ACC112 (cell line): ENCODE results near the gene DSC1.

Source experiments
- H2AFZ ChIP-seq: fragments of 200-600 bp; sonication (generic); one replicate; pipeline ENCODE4 v1.6.0; 2017; ENCODE audit warnings: antibody characterized with exemption, low read length; ENCODE audit not compliant: unreplicated experiment
- H3K27ac ChIP-seq: fragments of 200-600 bp; sonication (generic); 2 replicates; pipeline ENCODE4 v1.5.1; 2014; ENCODE audit warnings: low read depth, mild to moderate bottlenecking, antibody characterized with exemption, low read length, moderate library complexity
- H3K27me3 ChIP-seq: fragments of 200-600 bp; sonication (generic); 2 replicates; pipeline ENCODE4 v1.6.1; 2014; ENCODE audit warnings: mild to moderate bottlenecking, antibody characterized with exemption, low read length, moderate library complexity, mixed read lengths; ENCODE audit not compliant: insufficient read depth
- H3K36me3 ChIP-seq: fragments of 200-600 bp; sonication (generic); 2 replicates; pipeline ENCODE4 v1.6.1; 2016; ENCODE audit warnings: mild to moderate bottlenecking, antibody characterized with exemption, low read length, moderate library complexity, mixed read lengths; ENCODE audit not compliant: insufficient read depth
- H3K4me1 ChIP-seq: fragments of 200-600 bp; sonication (generic); one replicate; pipeline ENCODE4 v1.6.1; 2016; ENCODE audit warnings: low read length, mixed read lengths; ENCODE audit not compliant: insufficient read depth, unreplicated experiment, control insufficient read depth
- H3K4me3 ChIP-seq: fragments of 200-600 bp; sonication (generic); 2 replicates; pipeline ENCODE4 v1.5.1; 2014; ENCODE audit warnings: mild to moderate bottlenecking, low read depth, low read length
- H3K79me2 ChIP-seq: fragments of 200-600 bp; sonication (generic); one replicate; pipeline ENCODE4 v1.6.0; 2016; ENCODE audit warnings: low read length; ENCODE audit not compliant: control insufficient read depth, unreplicated experiment, insufficient read depth

Gene DSC1

DNA sequence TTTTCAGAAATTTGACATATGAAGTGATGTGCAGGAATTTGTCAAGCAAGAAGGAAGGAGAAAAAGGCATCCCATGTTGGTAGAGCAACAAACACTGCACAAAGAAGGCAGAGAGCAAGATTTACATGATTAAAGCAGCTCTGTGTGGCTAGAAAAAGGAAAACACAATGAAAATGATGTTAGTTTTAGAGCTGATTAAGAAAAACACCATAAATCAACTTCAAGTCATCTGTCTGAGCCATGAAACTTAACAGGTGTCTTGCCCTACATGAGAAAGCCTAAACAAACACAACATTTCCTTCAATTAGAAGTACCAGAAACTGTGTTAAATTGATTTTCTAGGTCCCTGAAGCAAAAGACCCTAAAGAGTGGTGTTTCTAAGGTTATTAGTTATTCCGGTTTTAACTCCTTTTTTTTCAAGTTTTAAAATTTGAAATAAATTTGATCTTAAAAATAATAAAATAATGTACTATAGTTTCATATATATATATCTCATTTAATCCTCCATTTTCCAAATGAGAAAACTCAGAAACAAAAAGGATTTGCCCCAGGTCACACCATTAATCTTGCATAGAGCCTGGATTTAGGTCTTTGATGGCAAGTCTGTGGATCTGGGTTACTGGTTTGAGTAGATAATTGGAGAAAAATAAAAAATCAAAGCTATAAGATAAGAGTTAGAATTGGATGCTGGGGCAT, 8.6 kb upstream of the DSC1 start:
- Histone ChIP-seq H3K27me3 (no peaks in the 10 kb centered on the region), H3K4me1 (no peaks in the 10 kb centered on the region), H3K4me3 (no peak overlapping the region), H2AFZ (no peak overlapping the region), H3K27ac (no peak overlapping the region), H3K36me3 (no peaks in the 10 kb centered on the region), H3K79me2 (no peaks in the 10 kb centered on the region)

DNA sequence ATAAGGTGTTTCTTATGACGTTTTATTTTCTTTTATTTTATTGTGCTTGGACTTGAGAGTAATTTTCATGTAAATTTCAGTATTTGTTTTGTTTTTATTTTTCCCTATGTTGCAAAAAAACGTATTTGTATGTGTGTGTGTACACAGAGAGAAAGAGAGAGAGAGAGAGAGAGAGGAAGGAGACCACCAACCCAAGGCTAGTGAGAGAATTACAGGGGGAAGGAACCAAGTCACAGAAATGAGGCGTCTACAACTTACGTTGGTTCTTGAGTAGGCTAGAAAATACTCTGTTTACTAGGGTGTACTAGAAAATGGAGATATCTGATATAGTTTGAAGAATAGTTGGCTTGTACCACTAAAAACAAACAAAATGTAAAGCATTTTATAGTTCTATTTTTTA, 7.7 kb upstream of the DSC1 start:
- Histone ChIP-seq H2AFZ (no peak overlapping the region), H3K27me3 (no peaks in the 10 kb centered on the region), H3K27ac (no peak overlapping the region), H3K79me2 (no peaks in the 10 kb centered on the region), H3K36me3 (no peaks in the 10 kb centered on the region), H3K4me3 (no peak overlapping the region), H3K4me1 (no peaks in the 10 kb centered on the region)

DNA sequence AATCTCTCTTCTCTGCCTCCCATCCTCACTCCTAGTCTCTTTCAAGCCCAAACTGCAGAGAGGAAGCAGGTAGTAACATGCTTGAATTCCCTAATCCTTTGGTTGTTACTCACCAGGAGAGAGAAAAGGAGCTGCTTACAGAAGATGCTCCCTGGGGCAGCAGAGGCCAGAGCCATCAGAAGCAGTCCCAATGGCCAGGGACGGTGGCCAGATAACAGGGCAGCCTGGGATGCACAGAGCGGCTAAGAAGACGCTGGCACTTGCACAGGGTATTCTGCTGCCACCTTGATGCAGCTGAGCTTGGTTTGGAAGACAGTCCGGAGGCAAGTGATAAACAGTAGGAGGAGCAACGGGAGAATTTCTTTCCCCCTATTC, 250 bp downstream of the DSC1 start:
- Histone ChIP-seq H3K27ac (no peak overlapping the region), H3K27me3 (no peaks in the 10 kb centered on the region), H3K4me3 (no peak overlapping the region), H3K79me2 (no peaks in the 10 kb centered on the region), H3K36me3 (no peaks in the 10 kb centered on the region), H3K4me1 (no peaks in the 10 kb centered on the region), H2AFZ (no peak overlapping the region)

DNA sequence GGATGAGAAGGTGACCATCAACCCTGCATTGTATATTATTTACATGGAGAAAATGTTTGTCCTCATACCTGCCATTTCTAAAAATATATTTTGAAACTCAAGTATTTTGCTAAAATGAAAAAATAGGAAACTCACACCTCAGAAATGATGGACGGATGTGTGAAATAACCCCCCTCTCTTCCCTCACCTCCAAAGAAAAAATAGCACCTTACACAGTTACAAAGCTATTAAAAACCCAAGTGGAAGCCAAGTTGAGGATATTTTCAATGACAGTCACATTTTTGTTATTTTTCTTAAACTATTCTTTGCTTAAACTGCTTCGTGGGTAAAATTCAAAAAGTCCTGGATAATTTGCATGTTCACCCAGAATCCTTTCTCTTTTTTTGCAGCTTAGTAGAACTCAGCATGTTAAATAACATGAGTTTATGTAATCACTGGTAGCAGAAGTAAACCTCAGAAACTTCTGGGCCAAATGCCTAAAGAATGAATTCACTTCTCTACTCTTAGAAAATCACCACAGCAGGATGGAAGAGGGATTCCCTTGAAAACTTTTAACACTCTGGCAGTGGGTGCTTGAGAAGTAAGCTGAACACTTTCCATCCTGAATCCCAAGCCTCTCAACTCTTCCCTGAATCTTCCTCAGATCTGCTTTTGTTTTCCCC, 768 bp downstream of the DSC1 start:
- Histone ChIP-seq H2AFZ (no peak overlapping the region), H3K36me3 (no peaks in the 10 kb centered on the region)

DNA sequence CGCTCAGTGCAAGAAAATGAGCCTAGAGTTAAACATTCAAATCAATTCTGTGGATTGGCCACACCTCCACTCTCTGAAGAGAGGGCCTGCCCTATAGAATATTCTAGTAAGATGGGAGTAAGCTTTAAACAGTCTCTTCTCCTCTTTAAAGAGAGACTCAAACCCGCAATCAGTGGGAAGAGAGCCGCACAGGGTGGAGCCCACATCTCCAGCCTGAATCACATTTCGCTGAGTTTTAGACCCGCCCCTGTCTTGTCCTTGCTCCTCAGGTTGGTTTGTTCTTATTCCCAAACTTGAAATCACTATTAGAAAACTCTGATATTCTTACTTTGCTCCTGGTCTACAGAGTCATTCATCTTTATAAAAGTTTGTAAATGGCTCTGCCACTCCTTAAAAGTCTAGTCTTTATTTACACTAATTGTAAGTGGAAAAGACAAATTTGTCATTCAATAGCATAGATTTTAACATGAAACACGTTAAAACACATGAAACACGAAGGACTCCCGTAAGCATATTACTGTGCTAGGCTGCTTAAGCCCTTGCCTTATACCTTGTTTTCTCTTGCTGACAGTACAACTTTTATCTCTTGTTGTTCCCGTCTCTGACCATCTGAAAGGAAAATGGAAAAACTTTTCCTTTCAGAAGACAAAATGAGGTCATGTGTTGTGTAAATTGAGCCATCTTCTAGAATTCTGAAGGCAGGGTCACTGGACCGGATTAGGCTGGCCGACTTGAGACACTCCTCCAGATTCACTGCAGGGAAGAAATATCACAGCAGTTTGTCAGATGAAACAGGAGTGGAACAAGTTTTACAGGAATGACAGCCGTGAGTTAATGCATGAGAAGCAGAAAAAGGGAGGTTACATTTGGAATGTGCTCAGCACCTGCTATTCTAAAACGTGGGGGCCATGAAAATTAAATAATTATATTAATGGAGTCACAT, 5.6 kb downstream of the DSC1 start:
- no peak overlapping the region for H3K4me3 ChIP-seq
- H3K4me1 ChIP-seq: no peaks in the 10 kb centered on the region
- no peaks in the 10 kb centered on the region for H3K36me3 ChIP-seq
- H2AFZ ChIP-seq: no peak overlapping the region
- H3K27me3 ChIP-seq: no peaks in the 10 kb centered on the region
- H3K27ac ChIP-seq: no peak overlapping the region
- no peaks in the 10 kb centered on the region for H3K79me2 ChIP-seq

More for the DNA sequence above, 768 bp downstream of the DSC1 start:
- H3K79me2 ChIP-seq: no peaks in the 10 kb centered on the region
- no peak overlapping the region for H3K4me3 ChIP-seq
- H3K27me3 ChIP-seq: no peaks in the 10 kb centered on the region
- no peaks in the 10 kb centered on the region for H3K4me1 ChIP-seq
- no peak overlapping the region for H3K27ac ChIP-seq

DNA sequence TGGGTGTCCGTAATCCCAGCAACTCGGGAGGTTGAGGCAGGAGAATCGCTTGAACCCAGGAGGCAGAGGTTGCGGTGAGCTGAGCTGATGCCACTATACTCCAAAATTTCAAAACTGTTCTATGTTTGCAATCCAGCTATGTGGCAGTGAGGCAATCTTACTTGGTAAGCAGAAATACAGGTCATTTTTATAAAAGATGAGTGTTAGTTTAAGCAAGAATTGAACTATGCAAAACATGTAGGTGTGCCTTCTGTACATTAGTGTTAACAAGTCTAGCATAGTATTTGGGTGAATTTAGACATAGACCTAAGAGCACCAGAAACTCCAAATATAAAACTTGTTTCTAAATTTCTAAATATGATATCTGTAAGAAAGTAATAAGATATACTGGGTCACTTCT, 7.2 kb downstream of the DSC1 start:
- no peaks in the 10 kb centered on the region for H3K27me3 ChIP-seq
- no peak overlapping the region for H3K27ac ChIP-seq
- no peaks in the 10 kb centered on the region for H3K4me1 ChIP-seq
- H3K36me3 ChIP-seq: no peaks in the 10 kb centered on the region
- H2AFZ ChIP-seq: no peak overlapping the region
- H3K79me2 ChIP-seq: no peaks in the 10 kb centered on the region
- no peak overlapping the region for H3K4me3 ChIP-seq

DNA sequence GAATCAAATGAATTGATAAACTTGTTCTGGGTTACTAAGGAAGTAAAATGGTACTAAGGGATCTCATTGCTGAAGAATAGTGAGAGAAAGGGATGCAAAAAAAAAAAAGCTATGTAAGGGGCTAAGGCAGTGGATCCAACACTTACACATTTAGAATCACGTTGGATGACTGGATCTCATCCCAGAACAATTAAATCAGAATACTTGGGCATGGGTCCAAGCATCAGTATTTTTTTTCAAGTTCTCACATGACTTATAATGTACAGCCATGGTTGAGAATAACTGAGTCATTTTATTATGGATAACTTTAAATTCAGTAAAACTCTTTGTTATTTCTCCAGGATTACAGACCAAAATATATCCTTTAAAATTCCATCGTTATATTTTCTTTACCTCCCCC, 8.5 kb downstream of the DSC1 start:
- Histone ChIP-seq H3K36me3 (no peaks in the 10 kb centered on the region), H3K27me3 (no peaks in the 10 kb centered on the region), H3K27ac (no peak overlapping the region), H3K4me1 (no peaks in the 10 kb centered on the region), H2AFZ (no peak overlapping the region), H3K4me3 (no peak overlapping the region), H3K79me2 (no peaks in the 10 kb centered on the region)

DNA sequence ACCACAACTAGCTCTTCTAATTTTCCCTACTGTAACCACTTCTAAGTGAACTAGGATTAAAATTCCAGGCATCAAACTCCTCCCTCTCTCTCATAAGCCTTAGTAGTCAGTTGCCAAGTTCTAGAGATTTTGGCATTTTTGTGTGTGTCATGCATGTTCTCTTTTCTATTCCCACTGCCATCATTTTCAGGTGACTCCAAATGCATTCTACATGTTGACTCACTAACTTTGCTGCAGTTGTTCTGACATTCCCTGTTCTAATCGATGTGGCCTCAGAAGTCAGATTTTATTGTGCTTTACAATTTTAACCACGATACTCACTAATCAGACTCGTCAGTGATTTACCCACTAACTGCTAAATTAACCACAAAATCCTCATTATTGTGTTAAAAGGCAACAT, 13.3 kb downstream of the DSC1 start:
- H3K79me2 ChIP-seq: no peaks in the 10 kb centered on the region
- no peak overlapping the region for H3K27ac ChIP-seq
- H3K36me3 ChIP-seq: no peaks in the 10 kb centered on the region
- no peaks in the 10 kb centered on the region for H3K4me1 ChIP-seq
- no peaks in the 10 kb centered on the region for H3K27me3 ChIP-seq
- H3K4me3 ChIP-seq: no peak overlapping the region
- H2AFZ ChIP-seq: no peak overlapping the region

DNA sequence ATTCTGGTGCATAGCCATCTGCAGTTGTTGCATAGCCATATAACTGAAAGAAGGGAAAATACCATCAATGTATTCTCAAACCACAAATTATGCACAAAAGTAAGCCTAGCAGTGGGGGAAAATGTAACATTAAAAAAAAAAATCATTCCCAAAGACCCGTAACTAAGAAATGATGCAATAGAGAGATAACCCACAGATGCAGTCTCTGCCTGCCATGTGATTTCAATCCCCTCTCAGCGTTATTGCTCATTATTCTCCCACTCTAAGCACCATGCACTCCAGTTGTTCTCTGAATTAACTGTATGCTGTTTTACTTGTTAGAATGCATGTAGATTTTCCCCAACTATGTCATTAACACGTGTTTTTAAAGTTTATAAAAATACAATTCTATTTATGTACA, 14.1 kb downstream of the DSC1 start:
- Histone ChIP-seq H3K36me3 (no peaks in the 10 kb centered on the region), H2AFZ (no peak overlapping the region), H3K4me1 (no peaks in the 10 kb centered on the region), H3K4me3 (no peak overlapping the region), H3K79me2 (no peaks in the 10 kb centered on the region), H3K27ac (no peak overlapping the region), H3K27me3 (no peaks in the 10 kb centered on the region)

DNA sequence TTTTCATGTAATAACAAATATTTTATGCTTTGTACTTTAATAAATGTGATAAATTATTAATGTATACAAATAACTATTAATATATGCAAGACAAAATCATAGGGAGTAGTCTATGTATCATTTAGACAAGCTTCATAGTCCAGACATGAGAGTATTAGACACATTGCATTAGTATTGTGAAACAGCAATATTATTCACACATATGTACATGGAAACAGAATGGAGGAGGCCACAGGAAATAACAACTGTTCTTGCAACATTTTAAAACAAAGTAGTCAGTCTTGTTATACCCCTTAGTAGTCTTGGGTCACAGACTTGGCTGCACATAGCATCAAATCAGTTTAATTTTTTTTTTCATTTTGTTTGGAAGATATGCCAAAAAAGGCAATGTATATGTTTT, 15.8 kb downstream of the DSC1 start:
- H3K36me3 ChIP-seq: no peaks in the 10 kb centered on the region
- no peaks in the 10 kb centered on the region for H3K79me2 ChIP-seq
- no peak overlapping the region for H2AFZ ChIP-seq
- no peak overlapping the region for H3K27ac ChIP-seq
- no peaks in the 10 kb centered on the region for H3K4me1 ChIP-seq
- H3K4me3 ChIP-seq: no peak overlapping the region
- H3K27me3 ChIP-seq: no peaks in the 10 kb centered on the region
